GM19467 (cell line): ENCODE measurements around the gene NUDT22.
A peak's percentile ranks its signal among the peaks of the same experiment; 100 is the strongest.

Experiments used
- ATAC-seq: cut with Tn5 transposase; IDR thresholded peaks from one replicate; pipeline ENCODE4 v1.9.1; 2021; ENCODE audit warnings: mild to moderate bottlenecking, moderate library complexity; ENCODE audit not compliant: unreplicated experiment

NUDT22 gene

GRCh38 chr11:64268025-64268892, 42.2 kb downstream of the NUDT22 start:
- ATAC-seq = no peak

DNA sequence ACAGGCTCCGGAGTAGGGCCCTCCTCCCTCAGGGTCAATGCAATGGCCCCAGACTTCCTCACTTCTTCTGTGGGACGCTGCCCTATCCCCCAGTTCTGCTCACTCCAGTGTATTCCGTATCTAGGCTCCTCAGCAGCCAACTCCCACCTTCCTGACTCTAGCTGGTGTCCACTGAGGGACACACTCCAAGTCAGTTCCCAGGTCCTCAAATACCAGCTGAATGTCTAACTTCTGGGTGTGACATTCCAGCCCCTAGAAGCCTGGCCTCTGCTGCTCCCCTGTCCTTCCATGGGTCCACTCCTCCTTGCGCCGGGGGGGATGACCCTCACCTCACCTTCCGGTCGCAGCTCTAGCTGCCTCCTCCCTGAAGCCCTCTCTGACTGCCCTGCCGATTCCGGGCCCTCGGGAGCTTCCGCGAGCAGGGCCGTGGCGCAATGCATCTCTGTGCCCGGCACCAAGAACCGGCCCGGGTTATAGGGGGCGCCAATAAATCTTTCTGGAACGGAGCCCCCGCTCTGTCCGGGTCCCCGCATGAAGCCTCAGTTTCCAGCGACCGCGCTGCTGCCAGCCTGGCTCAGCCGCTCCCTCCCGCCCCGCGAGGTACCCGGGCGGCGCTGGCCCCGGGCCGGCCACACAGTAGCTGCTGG, 42.9 kb downstream of the NUDT22 start:
- ATAC-seq = peak; percentile 21

DNA sequence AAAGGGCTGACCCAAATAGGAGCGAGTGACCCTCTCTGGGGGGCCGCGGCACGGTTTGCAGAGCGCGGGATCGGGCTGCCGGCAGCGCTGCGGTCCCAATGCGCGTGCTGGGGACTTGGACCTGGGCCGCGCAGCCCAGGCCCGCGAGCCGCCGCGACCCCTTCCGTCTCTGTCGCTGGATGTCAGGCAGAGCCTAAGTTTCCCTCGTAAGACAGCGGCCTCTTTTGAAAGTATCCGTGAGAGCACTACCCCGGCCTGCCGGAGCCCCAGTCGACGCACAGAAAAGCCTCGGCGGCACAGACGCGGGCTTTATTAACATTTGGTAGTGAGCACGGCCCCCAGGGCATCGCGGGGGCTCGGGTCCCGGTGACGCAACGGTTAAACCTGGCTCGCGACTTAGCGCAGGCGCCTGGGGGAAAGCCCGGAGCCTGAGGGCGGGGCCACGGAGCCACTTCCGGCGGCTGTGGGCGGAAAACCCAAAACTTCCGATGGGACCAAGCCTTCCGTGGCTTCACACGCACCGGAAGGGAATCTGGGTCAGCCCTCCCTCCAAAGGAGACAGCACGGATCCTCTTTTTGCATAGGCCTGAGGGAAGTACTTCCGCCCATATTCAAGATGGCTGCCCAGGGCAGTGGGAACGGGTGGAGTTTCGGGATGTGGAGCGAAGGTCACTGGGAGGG, 43.6 kb downstream of the NUDT22 start:
- ATAC-seq = peak; percentile 60

DNA sequence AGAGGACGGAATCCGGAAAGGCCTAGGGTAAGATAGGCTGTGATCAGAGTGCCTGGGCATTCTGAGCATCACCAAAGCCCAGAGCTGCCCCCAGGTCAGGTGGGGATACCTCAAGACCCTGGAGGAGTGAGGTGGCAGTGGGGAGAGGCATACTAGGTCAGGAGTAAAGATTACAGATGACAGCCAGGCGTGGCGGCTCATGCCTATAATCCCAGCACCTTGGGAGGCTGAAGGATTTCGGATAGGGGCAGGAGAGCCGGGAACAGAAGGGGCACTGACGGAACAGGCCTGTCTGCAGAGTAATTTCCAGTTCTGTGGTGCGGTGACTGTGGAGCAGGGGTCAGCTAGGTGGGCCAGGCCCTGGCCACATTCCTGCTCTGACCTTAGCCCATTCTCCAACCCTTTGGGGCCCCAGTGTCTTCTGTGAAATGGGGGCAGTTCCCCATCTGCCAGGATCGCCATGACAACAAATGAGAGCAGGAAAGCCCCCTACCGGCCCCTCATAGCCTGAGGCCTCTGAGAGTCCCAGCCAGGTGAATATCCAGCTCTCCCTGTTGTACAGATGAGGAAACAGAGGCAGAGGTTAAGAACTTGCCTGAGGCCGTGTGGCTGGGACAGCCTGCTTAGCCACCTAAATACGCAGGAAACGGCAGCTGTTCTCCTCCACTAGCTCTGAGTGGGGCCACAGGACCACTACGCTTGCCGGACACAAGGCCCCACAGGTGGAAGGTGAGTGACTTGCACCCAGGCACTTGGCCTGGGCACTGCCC, 49.1 kb downstream of the NUDT22 start:
- no peak for ATAC-seq

DNA sequence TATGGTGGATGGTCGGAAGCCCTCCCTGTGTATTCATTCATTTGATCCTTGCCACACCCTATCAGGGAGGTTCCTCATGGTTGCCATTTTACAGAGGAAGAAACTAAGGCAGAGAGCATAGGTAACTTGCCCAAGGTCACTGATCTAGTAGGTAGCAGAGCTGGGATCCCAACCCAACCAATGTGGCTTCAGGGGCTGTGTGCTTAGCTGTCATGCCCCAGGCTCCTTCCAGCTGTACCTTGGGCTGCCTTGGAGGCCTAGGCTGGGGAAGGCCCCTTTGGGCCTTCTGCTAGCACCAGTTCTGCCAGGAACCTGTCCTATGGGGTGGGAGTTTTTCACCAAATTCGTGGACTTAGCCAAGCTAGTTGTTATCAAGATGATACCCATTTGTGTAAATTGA, 49.8 kb downstream of the NUDT22 start:
- no peak for ATAC-seq

- no peak for ATAC-seq
Observed at GRCh38 chr11:64276653-64277431, 50.8 kb downstream of the NUDT22 start.

- no peak for ATAC-seq
Observed at GRCh38 chr11:64278576-64279190, 52.6 kb downstream of the NUDT22 start.
